NCI-H345 treated with DMSO at 0.1 percent for 48 hours (cell line): Measurements from ENCODE around the gene PHLPP1.

Experiments
- DNase-seq: peaks from one replicate; lab custom pipeline; 2025; ENCODE audit not compliant: unreplicated experiment; lab: John Stamatoyannopoulos, UW

Gene PHLPP1

GRCh38 chr18:62844850-62845643, 129.7 kb downstream of the PHLPP1 start:
- DNase-seq, result no peak

GRCh38 chr18:62846313-62846712, 131.0 kb downstream of the PHLPP1 start:
- DNase-seq, result no peak

DNA sequence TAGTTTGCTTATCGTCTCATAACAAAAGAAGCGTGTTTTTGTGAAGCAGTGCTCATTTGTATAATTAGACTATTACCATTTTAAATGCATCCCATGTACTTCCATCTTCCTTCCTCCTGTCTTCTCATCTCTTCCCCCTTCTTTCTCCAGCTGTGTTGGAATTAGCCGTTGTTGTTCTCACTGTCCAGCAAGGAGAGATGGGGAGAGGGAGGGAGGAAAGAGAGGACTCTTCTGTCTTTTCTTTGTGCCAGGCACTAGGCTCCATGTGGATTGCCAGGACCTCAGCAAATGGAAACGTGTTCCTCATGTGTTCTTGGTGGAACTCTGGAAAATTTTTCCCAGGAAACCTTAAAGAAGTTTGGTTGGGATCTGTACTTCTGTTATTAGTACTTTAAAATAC, 131.7 kb downstream of the PHLPP1 start:
- DNase-seq, result no peak

GRCh38 chr18:62848946-62849345, 133.6 kb downstream of the PHLPP1 start:
- no peak for DNase-seq

- no peak for DNase-seq
These were observed 135.4 kb downstream of the PHLPP1 start for GRCh38 chr18:62850619-62851306.

- no peak for DNase-seq
These were observed 137.5 kb downstream of the PHLPP1 start for GRCh38 chr18:62852851-62853250.

- DNase-seq, result no peak
These were observed 141.0 kb downstream of the PHLPP1 start for GRCh38 chr18:62856294-62856693.

DNA sequence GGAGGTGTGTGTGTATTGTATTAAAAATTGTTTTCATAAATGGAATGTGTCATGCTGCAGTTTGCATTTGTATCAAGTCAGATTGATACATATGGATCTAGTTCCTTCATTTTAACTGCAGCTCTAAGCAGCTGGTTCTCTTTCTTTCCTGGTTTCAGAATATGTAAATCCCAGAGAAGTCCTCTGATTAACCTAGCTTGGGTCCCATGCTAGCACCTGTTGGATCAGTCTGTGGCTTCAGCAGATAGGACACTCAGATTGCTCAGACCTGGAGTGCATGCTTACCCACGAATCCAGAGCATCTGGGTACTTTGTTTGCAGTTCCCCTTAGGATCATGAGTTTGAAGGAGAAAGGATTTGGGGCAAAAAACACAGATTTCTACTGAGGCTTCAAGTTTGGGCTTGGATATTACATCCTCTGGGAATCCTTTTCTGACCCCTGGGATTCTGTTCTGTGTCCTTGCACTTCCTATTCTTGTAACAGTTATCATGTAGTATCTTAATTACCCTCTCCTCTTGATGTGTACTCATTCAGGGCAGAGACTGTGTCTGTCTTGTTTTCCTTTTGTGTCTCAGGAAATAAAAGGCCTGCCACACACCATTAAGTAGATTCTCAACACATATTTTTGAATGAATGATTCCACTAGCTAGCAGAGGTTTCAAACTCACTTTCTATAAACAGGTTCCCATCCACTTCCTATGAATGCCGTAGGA, 142.1 kb downstream of the PHLPP1 start:
- DNase-seq, result no peak

DNA sequence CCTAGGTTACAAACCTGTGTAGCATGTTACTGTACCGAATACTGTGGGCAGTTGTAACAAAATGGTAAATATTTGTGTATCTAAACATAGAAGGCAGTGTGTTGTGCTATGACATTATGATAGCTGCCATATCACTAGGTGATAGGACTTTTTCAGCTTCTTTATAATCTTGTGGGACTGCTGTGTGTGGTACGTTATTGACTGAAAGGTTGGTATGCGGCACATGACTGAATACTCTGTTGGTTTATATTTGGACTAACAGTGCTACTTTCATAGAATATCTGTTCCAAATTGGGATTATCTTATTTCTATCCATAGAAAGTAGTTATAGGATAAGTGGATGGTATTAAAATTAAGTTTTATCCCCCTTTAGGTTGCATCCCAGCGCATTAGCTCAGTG, 144.7 kb downstream of the PHLPP1 start:
- no peak for DNase-seq

- no peak for DNase-seq
These were observed 147.1 kb downstream of the PHLPP1 start for GRCh38 chr18:62862466-62862865.

- DNase-seq, result no peak
These were observed 148.2 kb downstream of the PHLPP1 start for GRCh38 chr18:62863579-62864001.

GRCh38 chr18:62865498-62865897, 150.2 kb downstream of the PHLPP1 start:
- no peak for DNase-seq

- DNase-seq, result no peak
These were observed 152.2 kb downstream of the PHLPP1 start for GRCh38 chr18:62867534-62867933.

DNA sequence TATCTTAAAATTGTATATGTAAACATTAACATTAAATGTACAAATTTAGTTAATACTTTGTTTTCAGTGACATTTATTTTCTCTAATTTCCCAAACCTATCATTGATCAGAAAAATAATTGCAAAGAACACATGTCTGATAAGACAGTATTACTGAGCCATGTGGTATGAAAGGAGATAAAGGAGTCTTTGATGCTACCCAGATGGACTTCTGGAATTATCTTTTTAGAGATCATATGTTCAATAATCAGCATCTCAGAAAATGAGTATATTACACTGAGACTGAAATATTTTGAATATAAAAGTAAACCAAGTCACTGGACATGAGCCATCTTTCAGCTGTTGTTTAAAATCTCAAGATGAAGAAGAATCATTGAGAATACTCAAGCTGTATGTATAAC, 153.3 kb downstream of the PHLPP1 start:
- no peak for DNase-seq

DNA sequence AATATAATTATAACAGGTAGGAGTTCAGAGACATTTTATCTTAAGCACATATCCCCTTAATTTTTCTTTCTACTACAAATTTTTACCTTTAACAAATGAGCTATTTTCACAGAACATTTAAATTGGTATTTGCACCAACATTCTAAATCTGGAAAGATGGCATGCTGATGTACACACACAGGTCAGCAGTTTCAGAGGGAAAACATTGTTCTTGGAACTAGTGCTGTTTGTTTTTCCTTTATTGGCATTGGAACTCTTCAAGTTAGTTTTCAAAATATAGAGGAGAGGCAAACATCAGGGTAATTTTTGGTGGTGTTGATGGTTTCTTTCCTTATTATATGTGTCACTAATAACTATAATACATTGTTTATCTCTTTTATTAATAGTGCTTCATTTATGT, 155.3 kb downstream of the PHLPP1 start:
- DNase-seq, result no peak

GRCh38 chr18:62875323-62875722, 160.0 kb downstream of the PHLPP1 start:
- no peak for DNase-seq

DNA sequence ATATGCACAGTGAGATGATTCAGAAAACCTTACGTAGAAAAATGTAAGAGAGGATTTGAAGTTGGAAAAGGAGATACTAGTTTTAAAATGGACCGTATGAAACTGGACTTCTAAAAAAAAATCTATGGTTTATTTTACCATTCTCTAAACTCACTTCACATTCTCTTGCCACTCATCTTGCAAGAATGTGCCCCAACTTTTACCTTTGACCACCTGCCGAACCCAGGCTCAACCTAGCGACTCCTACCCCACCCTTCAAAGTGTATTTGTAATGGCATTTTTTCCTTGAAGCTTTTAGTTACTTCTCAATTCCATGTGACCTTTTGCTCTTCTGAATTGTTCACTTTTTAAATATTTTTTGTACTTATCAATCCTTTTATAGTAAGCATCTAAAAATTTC, 160.8 kb downstream of the PHLPP1 start:
- DNase-seq, result no peak

- DNase-seq, result no peak
These were observed 161.5 kb downstream of the PHLPP1 start for GRCh38 chr18:62876828-62877227.

GRCh38 chr18:62877411-62878221, 162.3 kb downstream of the PHLPP1 start:
- DNase-seq, result peak; percentile 33

DNA sequence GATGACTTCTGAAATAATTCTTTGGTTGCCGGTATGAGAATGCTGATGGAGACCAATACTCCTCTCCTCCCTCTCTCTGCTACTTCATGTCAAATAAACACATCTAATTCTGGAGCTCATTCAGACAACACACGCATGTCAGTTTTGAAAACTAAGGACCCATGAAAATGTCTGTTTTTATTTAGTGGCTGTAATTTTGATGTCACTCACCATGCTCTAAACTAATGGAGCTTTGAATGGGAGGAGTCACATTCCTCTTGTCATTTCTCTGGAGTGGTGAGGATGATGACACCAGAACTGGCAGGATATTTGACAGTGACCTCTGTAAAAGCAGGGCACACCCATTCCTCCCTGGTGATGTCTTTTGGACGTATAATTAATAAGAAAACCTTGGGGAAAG, 163.0 kb downstream of the PHLPP1 start:
- no peak for DNase-seq

DNA sequence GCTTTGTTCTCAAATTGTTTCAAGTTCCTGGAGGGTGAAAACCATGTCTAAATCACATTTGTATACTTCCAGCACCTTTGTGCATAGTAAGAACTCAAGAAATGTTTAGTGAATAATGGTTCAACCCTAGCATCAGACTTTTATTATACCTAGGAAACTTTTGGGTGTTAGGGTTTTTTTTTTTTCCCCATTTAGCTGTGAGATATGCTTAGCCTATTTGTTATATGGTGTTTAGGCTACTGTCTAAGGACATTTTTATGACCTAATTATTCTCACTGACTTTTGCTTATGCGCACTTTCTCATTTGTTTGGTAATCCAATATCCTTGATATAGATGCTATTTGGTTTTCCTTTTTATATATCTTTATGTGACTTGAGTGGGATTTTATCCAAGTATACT, 164.7 kb downstream of the PHLPP1 start:
- no peak for DNase-seq
